ENCODE measurements around the gene DEPDC7.
"Not testable (repeated sequence)": the region's sequence is repeated elsewhere in the genome, so short reads cannot be mapped to it uniquely, and the experiment has no call there.

The DEPDC7 gene

DNA sequence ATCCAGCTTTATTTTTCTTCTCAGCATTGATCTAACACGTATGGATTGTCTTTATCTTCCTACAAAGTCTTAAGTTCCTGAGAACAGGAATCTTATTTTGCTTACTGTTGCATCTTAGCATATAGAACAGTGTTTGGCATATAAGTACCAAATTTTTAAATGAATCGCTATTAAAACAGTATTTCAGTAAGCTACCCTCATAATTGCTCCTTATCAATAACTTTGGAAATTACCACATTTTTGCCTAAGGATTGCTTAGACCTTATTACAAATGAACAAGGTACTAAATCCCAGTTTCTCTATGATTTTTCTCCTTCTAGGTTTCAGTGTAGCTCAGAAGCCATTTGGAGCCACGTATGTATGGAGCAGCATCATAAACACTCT lies 9.7 kb downstream of the DEPDC7 start:
- DNase-seq (ENCODE audit: low read depth in 2 of 2) = no peak

DNA sequence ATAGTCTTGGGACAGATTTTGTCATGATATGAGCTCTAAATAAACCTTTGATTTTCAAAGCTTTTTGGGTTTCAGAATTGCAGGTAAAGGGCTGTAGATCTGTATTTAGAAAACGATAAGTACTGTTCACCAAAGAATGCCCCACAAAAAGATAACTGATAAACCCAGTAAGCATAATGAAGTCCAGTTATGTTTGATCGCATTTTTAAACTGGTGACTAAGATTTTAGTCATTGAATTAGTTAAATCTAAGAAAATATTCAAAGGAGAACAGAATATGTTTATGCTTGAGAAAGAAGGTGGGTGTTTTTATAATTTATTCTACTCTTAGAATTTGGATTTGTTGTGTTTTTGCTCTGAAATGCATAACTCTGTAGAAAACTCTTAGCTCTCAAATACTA lies 11.6 kb downstream of the DEPDC7 start:
- DNase-seq (ENCODE audit: low read depth in 2 of 2) = no peak

DNA sequence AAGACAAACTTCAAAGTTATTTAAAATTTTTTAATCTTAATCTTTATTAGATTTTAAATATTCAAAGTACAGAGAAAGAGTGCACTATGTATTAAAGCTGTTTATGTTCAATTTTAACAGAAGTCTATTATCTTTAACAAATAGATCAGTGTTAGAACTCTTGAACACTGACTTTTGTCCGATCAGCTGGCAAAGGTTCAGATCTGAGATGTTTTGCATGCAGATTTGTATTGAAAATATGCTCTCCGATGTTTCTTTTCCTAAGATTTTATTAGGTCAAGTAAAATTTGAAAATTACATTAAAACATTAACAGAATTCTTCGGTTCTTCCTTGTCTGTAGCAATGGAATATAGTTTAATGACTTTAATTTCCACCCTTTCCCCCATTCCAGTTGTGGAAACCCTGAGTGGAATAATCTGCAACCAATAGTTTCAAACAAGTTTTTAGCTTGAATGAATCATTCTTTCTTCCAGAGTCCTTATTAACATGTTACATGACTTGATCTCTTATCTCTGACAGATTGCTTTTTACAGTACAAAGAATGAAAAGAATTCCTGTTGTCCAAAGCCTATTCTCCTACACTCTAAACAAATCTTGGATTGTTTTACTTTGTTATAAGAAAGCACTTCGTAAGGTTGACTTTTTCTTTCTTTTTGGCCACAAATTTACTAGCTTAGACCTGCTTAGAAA lies 12.3 kb downstream of the DEPDC7 start:
- peak in 1 of 2 experiments; percentile 11 for DNase-seq (ENCODE audit: low read depth in 2 of 2)

DNA sequence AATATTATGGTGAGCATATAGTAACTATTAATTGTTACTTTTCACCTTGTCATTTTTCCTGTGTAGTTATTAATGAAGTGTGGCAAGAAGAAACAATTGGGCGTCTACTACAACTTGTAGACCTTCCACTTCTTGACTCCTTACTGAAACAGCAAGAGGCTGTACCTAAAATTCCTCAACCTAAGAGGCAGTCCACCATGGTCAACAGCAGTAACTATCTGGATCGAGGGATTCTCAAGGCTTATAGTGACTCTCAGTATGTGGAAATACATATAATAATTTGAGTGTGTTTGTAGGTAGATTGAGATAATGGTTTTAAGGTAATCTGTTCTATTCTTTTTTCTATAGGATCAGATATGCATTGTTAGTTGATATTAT lies 12.8 kb downstream of the DEPDC7 start:
- DNase-seq (ENCODE audit: low read depth in 2 of 2) = no peak

DNA sequence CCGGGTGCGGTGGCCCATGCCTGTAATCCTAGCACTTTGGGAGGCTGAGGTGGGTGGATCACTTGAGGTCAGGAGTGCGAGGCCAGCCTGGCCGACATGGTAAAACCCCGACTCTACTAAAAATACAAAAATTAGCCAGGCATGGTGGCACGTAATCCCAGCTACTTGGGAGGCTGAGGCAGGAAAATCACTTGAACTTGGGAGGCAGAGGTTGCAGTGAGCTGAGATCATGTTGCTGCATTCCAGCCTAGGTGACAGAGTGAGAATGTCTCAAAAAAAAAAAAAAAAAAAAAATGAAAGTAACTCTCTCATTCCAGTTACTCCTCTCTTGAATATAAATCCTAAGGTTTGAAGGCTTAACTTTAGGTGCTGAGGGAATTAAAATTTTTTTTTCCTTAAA lies 13.5 kb downstream of the DEPDC7 start:
- DNase-seq (ENCODE audit: low read depth in 2 of 2) = not testable (repeated sequence)

DNA sequence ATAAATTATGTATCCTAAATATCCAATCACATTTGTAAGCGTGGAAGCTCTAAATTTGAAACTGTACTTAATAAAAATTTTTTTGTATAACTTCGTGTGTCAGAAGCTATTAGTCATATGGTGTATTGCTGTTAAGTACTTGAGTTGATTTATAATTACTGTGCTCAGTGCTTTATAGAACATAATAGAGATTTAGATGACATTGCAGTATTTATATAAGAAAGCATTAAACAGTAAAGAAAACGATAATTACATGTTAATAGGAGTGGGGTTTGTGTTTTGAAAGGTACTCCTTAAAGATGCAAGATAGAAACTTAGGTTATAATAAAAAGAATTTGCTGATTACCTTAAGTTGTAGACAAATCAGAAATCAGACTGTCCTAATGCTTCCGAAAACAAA lies 17.8 kb downstream of the DEPDC7 start:
- DNase-seq (ENCODE audit: low read depth in 2 of 2) = no peak

DNA sequence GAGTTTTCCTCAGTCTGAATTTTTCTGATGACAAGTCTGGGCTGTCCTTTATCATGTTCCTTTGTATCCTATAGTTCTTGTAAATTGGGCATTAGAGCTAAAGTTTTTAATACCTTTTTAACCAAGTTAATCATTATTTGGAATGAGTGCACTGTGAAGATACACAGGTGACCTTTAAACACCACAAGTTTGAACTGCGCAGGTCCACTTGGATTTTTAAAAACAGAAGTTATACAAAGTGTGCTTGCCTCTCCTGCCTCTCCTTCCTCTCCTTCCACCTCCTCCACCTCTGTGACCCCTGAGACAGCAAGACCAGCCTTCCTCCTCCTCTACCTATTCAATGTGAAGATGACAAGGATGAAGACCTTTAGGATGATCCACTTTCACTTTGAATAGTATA lies 19.3 kb downstream of the DEPDC7 start:
- DNase-seq (ENCODE audit: low read depth in 2 of 2) = no peak

DNA sequence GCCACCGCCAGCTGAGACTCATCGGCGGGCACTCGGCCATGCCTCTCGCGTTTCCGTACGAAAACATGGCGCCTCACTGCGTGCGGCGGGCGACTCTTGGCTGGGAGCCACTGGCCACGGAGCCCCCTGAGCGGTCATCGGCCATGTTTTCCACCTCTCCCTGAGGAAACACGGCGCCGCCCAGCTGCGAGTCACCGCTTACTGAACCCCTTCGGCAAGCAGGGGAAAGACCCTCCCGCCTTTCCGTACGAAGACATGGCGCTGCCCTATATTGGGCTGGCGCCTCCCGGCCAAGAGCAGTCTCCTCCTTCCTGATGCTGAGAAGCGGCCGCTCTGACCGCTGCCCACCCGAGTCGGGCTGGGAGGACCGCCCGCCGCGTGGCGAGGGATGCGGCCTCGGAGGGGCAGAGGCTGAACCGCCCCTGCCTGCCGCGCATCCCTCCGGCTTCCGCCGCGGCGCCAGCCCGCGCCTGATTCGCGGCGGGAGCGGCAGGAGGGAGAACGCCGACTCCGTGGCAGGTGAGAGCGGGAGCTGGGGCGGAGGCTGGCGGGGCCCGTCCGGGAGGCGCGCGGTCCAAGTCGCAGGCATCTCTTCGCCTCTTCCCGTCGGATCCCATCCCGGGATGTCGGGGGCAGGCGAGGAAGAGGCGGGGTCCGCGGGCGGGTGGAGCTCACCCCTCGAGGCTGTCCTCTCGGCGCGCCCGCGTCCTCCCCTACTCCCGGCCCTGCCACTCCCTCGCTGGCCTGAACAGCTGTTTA lies 23.8 kb downstream of the DEPDC7 start, which contains the start of gene TCP11L1:
Gene TCP11L1 (plus strand): TSS at position 299 of the 759 bp plus-strand sequence. CDS start 4,202 bp downstream, outside the sequence.
- peak; percentile 88 to 90 for DNase-seq (ENCODE audit: low read depth in 2 of 2)

DNA sequence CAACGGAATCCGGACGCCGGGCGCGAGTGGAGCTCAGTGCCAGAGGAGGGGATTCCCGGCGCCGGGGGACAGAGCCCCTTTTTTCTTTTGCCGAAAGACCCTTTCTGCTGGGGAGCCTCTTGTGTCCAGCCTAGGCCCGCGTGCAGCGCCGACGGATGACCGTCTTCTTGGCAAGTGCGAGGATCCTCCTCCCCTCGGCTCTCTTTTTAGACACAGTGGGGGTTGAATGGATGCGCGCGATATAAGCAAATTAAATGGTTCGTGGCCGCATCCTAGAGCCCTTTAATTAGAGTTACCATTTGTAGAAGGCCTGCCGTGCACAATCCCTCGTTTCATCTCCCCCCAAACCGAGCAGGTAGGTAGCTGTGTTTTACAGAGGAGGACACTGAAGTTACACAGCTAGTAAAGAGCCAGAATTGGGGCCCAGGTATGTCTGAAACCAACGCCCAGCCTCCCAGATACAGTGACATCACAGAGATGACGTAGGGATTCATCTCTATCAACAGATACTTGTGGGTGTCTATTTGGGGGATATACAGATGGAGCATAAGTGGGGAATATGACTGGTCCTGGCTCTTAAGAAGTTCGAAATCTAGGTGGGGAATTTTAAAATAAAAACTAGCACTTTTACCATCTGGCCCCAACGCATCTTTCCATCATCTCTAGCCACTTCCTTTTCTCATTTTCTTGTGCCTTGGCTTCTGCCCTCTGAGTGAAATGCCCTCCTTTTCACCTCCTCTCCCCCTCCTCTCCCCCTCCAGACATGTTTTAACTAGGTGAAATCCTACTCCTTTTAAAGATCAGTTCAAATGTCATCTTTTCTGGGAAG lies 24.6 kb downstream of the DEPDC7 start:
- DNase-seq (ENCODE audit: low read depth in 2 of 2) = no peak

DNA sequence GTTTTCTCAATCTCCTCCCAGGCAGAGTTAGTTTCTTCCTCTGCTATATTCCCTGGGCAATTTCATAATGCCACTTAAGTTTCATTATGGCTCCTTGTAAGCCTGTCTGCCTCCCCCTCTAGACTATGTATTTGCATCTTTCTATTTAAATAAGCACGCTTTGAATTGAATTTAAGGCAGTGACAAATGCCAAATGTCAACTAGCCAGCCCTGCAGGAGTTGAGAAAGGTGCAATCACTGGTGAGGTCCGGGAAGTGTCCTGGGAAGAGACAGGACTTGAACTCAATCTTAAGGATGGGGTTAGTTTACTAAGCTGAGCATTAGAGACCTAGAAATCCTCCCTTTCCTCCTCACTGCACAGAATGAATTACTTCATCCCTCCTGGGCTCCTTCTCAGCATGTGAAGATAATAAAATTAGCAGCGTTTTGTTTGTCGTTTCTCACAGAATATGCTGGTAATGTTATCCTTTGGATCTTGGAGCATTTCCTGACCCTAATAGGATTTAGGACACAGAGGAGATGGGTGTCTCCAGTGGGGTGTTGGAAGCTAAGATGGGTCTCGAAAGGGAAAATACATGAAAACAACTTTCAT lies 25.3 kb downstream of the DEPDC7 start:
- no peak for DNase-seq (ENCODE audit: low read depth in 2 of 2)

DNA sequence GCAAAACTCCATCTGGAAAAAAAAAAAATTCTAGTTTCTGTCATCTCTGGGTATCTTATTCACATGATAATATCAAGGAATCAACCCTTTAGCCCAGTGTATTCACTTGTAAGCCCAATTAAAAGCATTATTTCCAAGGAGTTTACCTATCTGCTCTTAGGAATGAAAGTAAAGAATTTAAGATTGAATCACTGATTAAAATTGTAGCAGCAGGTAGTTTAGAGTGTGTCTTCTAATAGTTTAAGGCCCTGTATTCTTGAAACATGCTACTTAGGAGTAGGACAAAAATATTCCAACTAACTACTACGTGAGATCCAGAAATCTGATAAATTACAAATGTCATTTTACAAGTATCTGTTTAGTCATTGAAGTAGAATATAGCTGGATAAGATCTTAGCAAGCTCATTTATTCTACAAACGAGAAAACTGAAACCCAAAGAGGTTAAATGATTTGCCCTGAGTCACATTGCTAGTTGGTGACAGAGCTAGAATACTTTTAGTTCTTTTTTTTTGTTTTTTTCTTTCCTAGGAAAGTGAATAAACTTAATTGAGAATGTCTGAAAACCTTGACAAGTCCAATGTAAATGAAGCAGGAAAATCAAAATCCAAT lies 27.6 kb downstream of the DEPDC7 start:
- no peak for DNase-seq (ENCODE audit: low read depth in 2 of 2)

DNA sequence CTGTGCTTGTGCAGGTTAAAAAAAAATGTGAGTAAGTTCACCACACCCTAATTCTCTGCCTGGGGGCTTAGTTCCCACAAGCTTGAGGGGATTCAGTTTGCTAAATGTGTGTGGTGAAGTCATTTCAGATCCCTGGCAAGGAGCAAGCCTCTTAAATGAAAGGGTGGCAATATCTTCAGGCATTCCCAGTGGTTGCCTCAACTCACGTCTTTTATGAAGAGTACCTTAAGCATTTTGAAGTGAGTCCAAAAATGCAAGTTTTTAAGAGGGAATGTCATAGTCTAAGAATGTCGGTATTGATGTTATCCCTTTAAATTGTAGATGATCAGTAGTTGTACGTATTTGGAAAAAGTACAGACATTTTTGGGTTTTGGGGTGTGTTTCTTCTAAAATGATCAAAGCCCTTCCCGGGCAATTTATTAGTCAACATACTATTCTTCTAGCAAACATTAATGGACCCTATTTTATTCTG lies 28.6 kb downstream of the DEPDC7 start:
- DNase-seq (ENCODE audit: low read depth in 2 of 2) = no peak

DNA sequence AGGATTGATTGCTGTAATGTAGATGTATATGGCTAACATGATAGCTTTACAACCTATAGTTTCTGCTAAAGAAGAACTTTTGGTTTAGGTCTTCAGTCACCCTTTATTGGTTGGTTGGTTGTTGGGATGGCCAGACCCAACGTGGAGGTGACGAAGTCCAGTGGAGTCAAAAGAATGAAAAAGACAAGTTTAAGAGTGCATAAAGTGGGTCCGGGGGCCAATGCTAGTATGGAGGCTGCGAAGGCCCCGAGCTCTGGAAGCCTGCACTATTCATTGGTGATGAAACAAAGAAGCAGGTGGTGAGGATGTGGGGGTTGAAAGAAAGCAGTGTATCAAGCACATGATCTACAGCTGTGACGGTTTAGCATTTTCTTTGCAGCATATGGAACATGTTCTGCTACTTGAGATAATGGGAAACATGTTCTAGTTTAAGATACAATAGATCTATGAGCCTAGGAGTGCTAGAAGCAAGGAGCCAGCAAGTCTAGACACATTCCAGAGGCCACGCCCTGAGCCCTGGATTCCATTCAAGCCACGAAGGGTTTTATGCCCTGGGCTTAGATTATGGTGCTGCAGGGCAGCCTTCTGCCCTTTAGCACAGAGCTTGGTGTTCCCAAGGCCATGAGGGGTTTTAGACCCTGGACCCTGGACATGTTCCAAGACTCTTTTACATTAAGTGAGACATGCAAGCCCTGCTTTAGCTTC lies 30.0 kb downstream of the DEPDC7 start:
- DNase-seq (ENCODE audit: low read depth in 2 of 2) = no peak

DNA sequence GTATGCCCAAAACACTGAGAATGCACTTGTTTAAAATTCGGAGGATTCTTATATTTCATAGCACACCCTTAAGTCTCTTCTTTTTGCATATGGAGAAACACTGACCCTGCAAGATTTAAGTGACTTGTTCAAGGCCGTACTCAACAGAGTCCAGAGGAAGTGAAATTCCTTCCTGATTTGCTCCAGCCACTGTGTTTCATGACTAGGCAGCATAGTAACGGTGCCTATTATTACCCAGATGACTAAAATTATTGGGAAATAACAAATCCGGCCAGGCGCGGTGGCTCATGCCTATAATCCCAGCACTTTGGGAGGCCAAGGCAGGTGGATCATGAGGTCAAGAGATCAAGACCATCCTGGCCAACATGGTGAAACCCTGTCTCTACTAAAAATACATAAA lies 33.0 kb downstream of the DEPDC7 start:
- not testable (repeated sequence) for DNase-seq (ENCODE audit: low read depth in 2 of 2)

DNA sequence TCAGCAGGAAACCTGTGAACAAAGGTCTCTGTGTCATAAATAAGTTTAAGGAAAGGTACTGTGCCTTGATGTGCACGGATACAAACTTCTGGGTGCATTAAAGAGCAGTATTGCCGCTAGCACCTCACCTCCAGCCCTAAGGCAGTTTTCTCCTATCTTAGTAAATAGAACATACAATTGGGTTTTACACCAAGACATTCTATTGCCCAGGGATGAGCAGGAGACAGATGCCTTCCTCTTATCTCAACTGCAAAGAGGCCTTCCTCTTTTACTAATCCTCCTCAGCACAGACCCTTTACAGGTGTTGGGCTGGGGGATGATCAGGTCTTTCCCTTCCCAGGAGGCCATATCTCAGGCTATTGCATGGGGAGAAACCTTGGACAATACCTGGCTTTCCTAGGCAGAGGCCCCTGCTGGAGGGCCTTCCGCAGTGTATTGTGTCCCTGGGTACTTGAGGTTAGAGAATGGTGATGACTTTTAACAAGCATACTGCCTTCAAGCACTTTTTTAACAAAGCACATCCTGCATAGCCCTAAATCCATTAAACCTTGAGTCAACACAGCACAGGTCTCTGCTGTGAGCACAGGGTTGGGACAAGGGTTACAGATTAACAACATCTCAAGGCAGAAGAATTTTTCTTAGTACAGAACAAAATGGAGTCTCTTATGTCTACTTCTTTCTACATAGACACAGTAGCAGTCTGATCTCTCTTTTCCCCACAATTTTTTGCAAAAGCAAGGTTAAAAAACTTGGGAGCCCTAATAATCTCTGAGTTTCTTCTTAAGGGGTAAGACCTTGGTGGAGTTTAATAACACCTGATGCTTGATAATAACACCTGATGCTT lies 34.1 kb downstream of the DEPDC7 start:
- not testable (repeated sequence) for DNase-seq (ENCODE audit: low read depth in 2 of 2)

DNA sequence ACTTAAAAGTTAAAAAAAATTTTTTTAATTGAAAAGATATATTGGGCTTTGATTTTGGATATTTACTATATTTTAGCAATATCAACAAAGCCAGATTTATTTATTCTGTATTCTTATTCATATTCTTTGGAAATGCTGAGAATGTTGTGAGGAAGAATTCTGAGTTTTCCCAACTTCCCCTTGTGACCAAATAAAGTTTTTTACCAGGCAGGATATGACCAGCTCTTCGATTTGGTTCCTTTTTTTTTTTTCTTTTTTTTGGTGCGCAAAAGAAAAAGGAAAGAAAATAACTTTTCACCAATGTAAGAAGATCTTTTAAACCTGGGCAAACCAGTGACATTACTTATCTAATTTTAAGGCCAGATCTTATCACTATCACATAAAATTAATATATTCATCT lies 36.6 kb downstream of the DEPDC7 start:
- DNase-seq (ENCODE audit: low read depth in 2 of 2) = no peak

DNA sequence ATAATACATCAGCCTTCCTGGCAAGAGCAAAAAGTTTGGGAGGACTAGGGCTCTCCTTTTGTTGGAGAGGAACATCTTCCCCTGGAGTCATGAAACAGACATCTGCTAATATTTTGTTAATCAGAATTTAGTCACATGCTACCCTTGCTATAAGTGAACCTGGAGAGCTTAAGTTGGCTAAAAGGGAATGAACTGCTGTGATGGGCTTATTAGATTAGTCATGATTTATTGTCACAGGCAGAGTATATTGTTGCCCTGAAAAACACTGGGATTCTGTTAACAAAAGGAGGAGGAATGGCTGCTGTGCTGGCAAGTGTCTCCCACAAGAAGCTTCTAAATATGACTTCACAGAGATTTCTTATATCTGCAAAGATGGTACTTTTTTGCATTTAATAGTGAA lies 39.7 kb downstream of the DEPDC7 start:
- no peak for DNase-seq (ENCODE audit: low read depth in 2 of 2)

DNA sequence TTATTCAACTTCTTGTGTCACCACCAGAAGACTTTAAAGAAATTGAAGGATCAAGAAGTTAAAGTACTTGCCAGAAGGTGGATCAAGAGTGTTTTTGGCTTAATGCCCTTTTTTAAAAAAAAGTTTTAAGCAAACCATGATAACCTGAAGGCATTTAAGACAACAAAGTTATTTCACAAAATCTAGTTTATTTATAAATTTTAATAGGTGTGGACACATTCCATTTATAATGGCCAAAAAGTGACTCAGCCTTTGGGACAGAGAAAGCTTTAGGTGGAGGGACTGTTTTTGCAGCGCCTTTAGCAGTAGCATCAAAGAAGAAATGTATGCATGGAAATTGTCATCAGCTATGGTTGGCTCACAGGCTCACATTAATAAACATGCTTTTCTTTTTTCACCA lies 41.6 kb downstream of the DEPDC7 start:
- no peak for DNase-seq (ENCODE audit: low read depth in 2 of 2)

DNA sequence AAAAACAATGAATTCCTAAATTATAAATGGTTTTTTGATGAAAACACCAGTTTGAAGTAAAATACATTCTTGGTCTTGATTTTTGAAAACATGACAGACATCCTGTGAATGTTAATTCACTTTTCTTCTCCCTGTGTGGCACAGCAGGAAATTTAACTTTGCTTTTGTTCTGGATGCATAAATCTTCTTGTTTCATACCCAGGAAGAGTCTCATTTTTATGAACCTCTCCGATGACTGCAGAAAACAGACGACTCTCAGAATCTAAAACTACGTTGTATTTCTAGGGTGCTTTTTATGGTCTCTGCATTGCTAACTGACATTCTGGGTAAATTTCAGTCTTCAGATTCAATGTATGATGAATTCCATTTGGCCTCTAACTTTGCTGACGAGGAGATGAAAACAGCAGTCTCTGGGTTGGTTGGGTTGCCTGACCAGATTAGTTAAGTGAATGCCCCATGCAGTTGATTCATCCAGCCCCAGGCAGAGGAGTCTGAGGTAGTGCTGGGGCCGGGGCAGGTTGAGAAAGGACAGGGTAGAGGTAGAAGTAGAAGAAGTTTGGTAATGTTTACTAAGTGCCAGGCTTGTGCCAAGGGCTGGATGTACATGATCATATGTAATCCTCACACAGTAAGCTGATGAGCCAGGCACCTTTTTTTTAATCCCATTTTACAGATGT lies 43.8 kb downstream of the DEPDC7 start:
- no peak for DNase-seq (ENCODE audit: low read depth in 2 of 2)

Measured in fibroblast of skin of left quadriceps (primary cell).